Superior temporal gyrus (tissue), 1 donor: Measurements from ENCODE around the gene RHCG.
"Not testable (repeated sequence)": the region's sequence is repeated elsewhere in the genome, so short reads cannot be mapped to it uniquely, and the experiment has no call there.

Experiments used
- DNase-seq: peaks from one replicate; pipeline ENCODE4 v3.0.0-alpha.2; 2016; ENCODE audit errors: extremely low spot score

Gene RHCG

GRCh38 chr15:89477411-89478242 is 18.8 kb downstream of the RHCG start:
- no peak for DNase-seq

- DNase-seq, result no peak
Measured at GRCh38 chr15:89475661-89476060, 20.7 kb downstream of the RHCG start.

GRCh38 chr15:89472785-89473256 is 23.6 kb downstream of the RHCG start:
- DNase-seq, result no peak

GRCh38 chr15:89469426-89470096 is 26.8 kb downstream of the RHCG start:
- DNase-seq, result no peak

- DNase-seq, result not testable (repeated sequence)
Measured at GRCh38 chr15:89468813-89469212, 27.6 kb downstream of the RHCG start.

- DNase-seq, result no peak
Measured at GRCh38 chr15:89463113-89463512, 33.3 kb downstream of the RHCG start.

GRCh38 chr15:89462198-89462912 is 34.0 kb downstream of the RHCG start:
- DNase-seq, result peak; percentile 91

GRCh38 chr15:89461386-89461785 is 35.0 kb downstream of the RHCG start:
- DNase-seq, result no peak

- DNase-seq, result no peak
Measured at GRCh38 chr15:89460048-89460447, 36.3 kb downstream of the RHCG start.

- DNase-seq, result no peak
Measured at GRCh38 chr15:89459271-89460038, 36.9 kb downstream of the RHCG start.

GRCh38 chr15:89458440-89458839 is 37.9 kb downstream of the RHCG start:
- DNase-seq, result no peak

- no peak for DNase-seq
Measured at GRCh38 chr15:89457086-89457485, 39.3 kb downstream of the RHCG start.

- no peak for DNase-seq
Measured at GRCh38 chr15:89455535-89455934, 40.8 kb downstream of the RHCG start.

- DNase-seq, result no peak
Measured at GRCh38 chr15:89452330-89452836, 44.0 kb downstream of the RHCG start.

GRCh38 chr15:89451846-89452245 is 44.5 kb downstream of the RHCG start:
- DNase-seq, result no peak

GRCh38 chr15:89450076-89451006 is 46.0 kb downstream of the RHCG start:
- DNase-seq, result no peak

GRCh38 chr15:89448825-89449224 is 47.6 kb downstream of the RHCG start:
- no peak for DNase-seq

GRCh38 chr15:89447676-89448075 is 48.7 kb downstream of the RHCG start:
- DNase-seq, result no peak

- no peak for DNase-seq
Measured at GRCh38 chr15:89446255-89446891, 50.0 kb downstream of the RHCG start.

- no peak for DNase-seq
Measured at GRCh38 chr15:89445518-89445917, 50.9 kb downstream of the RHCG start.
